ENCODE results near the gene LRRC75A.
A peak's percentile ranks its signal among the peaks of the same experiment; 100 is the strongest.
"Not testable (repeated sequence)": the region's sequence is repeated elsewhere in the genome, so short reads cannot be mapped to it uniquely, and the experiment has no call there.

Gene LRRC75A

GRCh38 chr17:16430650-16431049, 61.3 kb downstream of the LRRC75A start:
- DNase-seq (ENCODE audit: low spot score) = no peak

GRCh38 chr17:16429083-16429482, 62.9 kb downstream of the LRRC75A start:
- no peak for DNase-seq (ENCODE audit: low spot score)

GRCh38 chr17:16428098-16428882, 63.7 kb downstream of the LRRC75A start:
- peak; percentile 49 for DNase-seq (ENCODE audit: low spot score)

- no peak for DNase-seq (ENCODE audit: low spot score)
These were observed 65.0 kb downstream of the LRRC75A start for GRCh38 chr17:16427020-16427419.

GRCh38 chr17:16425698-16426659, 66.0 kb downstream of the LRRC75A start:
- DNase-seq (ENCODE audit: low spot score) = no peak

GRCh38 chr17:16425202-16425601, 66.8 kb downstream of the LRRC75A start:
- DNase-seq (ENCODE audit: low spot score) = no peak

GRCh38 chr17:16423226-16423872, 68.6 kb downstream of the LRRC75A start:
- DNase-seq (ENCODE audit: low spot score) = no peak

GRCh38 chr17:16422416-16422815, 69.6 kb downstream of the LRRC75A start:
- DNase-seq (ENCODE audit: low spot score) = no peak

GRCh38 chr17:16419929-16420271, 72.1 kb downstream of the LRRC75A start:
- DNase-seq (ENCODE audit: low spot score) = no peak

- DNase-seq (ENCODE audit: low spot score) = no peak
These were observed 72.7 kb downstream of the LRRC75A start for GRCh38 chr17:16419074-16419928.

GRCh38 chr17:16418685-16419068, 73.3 kb downstream of the LRRC75A start:
- DNase-seq (ENCODE audit: low spot score) = no peak

GRCh38 chr17:16417896-16418684, 73.9 kb downstream of the LRRC75A start:
- DNase-seq (ENCODE audit: low spot score) = no peak

GRCh38 chr17:16417399-16417798, 74.6 kb downstream of the LRRC75A start:
- DNase-seq (ENCODE audit: low spot score) = no peak

- no peak for DNase-seq (ENCODE audit: low spot score)
These were observed 76.7 kb downstream of the LRRC75A start, which contains the start of gene TRPV2 for GRCh38 chr17:16415031-16415924. Gene TRPV2 (plus strand): TSS chr17:16415571. CDS start chr17:16417669, 2,098 bp downstream.

- peak; percentile 85 for DNase-seq (ENCODE audit: low spot score)
These were observed 83.9 kb downstream of the LRRC75A start for GRCh38 chr17:16407911-16408588.

GRCh38 chr17:16406742-16407674, 85.0 kb downstream of the LRRC75A start:
- DNase-seq (ENCODE audit: low spot score) = no peak

GRCh38 chr17:16403847-16404246, 88.1 kb downstream of the LRRC75A start:
- not testable (repeated sequence) for DNase-seq (ENCODE audit: low spot score)

Data from pons (tissue), 1 donor.